Neuron (in vitro differentiated cells): Measurements from ENCODE around the gene GSTM4.
A peak's percentile ranks its signal among the peaks of the same experiment; 100 is the strongest.

Experiments
- H2AFZ ChIP-seq: one replicate; pipeline ENCODE4 v1.6.1; 2013; ENCODE audit warnings: low read depth, mild to moderate bottlenecking, inconsistent platforms, low read length, moderate library complexity
- H3K27me3 ChIP-seq: one replicate; pipeline ENCODE4 v1.6.1; 2013; ENCODE audit warnings: low read length; ENCODE audit not compliant: insufficient read depth
- H3K36me3 ChIP-seq: one replicate; pipeline ENCODE4 v1.6.1; 2013; ENCODE audit warnings: low read length; ENCODE audit not compliant: insufficient read depth
- H3K4me1 ChIP-seq: one replicate; pipeline ENCODE4 v1.6.1; 2013; ENCODE audit warnings: low read length; ENCODE audit not compliant: insufficient read depth
- H3K4me3 ChIP-seq: 2 replicates; pipeline ENCODE4 v1.5.1; 2013; ENCODE audit warnings: mild to moderate bottlenecking, low read length, moderate library complexity
- H3K9me3 ChIP-seq: one replicate; pipeline ENCODE4 v1.6.1; 2013; ENCODE audit warnings: low read length

The GSTM4 gene

GRCh38 chr1:109655615-109656519 lies at the start of gene GSTM4:
Gene GSTM4 (plus strand): TSS chr1:109656099. CDS start chr1:109656390, 291 bp downstream.
- peak within 1 kb of the TSS; percentile 85 for H2AFZ ChIP-seq
- H3K4me1 ChIP-seq: peaks cover 13% of the 10 kb centered on the region
- no peaks in the 10 kb centered on the region for H3K9me3 ChIP-seq
- H3K4me3 ChIP-seq: peak within 1 kb of the TSS; percentile 78
- H3K27me3 ChIP-seq: no peaks in the 10 kb centered on the region
- no peaks in the 10 kb centered on the region for H3K36me3 ChIP-seq

GRCh38 chr1:109609881-109610280 lies 46.0 kb upstream of the GSTM4 start:
- Histone ChIP-seq H3K27me3 (no peaks in the 10 kb centered on the region), H3K4me1 (no peaks in the 10 kb centered on the region), H3K9me3 (no peaks in the 10 kb centered on the region), H3K36me3 (no peaks in the 10 kb centered on the region), H3K4me3 (no peak overlapping the region), H2AFZ (no peak overlapping the region)

DNA sequence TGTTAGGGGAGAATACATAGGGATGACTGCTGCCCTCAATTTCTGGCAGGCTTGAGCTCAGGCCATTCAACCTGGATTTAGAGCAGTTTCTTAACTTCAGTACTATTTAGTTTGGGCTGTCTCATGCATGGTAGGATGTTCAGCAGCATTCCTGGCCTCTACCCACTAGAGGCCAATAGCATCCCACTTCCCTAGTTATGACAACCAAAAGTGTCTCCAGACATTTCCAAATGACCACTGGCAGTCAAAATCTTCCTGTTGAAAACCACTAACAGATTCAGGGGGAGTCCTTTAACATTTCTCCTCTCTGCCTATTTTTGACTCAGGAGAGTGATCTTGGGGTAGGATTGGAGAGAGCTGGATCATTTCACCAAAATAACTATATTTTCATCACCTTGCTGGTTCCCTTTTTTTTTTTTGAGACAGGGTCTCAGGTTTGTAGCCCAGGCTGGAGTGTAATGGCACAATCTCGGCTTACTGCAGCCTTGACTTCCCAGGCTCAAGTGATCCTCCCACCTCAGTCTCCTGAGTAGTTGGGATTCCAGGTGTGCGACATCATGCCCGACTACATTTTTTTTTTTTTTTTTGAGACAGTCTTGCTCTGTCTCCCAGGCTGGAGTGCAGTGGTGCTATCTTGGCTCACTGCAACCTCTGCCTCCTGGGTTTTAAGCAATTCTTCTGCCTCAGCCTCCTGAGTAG lies 45.1 kb upstream of the GSTM4 start:
- Histone ChIP-seq H3K9me3 (no peaks in the 10 kb centered on the region), H3K36me3 (no peaks in the 10 kb centered on the region), H3K4me1 (no peaks in the 10 kb centered on the region), H3K27me3 (no peaks in the 10 kb centered on the region), H2AFZ (no peak overlapping the region), H3K4me3 (no peak overlapping the region)

GRCh38 chr1:109611308-109611990 lies 44.5 kb upstream of the GSTM4 start:
- Histone ChIP-seq H2AFZ (no peak overlapping the region), H3K9me3 (no peaks in the 10 kb centered on the region), H3K4me1 (peaks cover 3% of the 10 kb centered on the region), H3K36me3 (no peaks in the 10 kb centered on the region), H3K27me3 (no peaks in the 10 kb centered on the region), H3K4me3 (no peak overlapping the region)

DNA sequence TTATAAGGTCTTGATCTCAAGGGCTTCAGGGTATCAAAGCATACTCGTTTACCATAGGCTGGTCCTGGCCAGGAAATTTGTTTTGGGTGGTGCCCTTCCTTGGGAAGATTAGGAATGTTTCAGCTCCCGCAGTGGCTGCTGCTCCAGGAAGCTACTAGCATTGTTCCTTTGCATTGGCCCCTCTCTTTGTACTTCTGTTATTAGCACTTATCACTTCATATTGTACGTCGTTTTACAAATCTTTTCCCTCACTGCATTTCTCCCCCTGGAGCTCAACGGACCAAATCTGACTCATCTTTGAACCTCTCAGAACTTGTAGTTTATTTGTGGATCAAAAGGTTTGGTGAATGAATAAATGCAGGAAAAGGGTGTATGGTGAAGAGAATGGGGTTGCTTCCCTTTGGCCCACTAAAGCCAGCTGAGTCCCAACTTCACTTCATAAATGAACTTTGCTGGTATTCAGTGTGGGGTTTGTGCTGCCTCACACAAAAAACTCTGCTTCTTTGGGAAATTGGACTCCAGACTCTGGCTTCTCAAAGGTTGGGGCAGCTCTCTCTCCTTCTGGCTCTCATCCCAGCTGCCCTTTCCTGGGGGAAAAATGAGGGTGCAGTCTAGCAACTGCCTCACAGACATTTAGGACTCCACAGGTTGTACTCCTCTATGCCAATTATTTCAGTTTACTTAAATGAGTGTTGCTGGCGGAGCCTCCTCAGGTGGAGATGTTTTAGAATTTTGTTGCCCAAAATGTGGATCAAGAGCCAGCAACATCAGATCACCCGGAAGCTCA lies 42.3 kb upstream of the GSTM4 start:
- Histone ChIP-seq H3K36me3 (no peaks in the 10 kb centered on the region), H3K4me3 (no peak overlapping the region), H2AFZ (no peak overlapping the region), H3K27me3 (no peaks in the 10 kb centered on the region), H3K9me3 (no peaks in the 10 kb centered on the region), H3K4me1 (peaks cover 20% of the 10 kb centered on the region)

- Histone ChIP-seq H3K36me3 (no peaks in the 10 kb centered on the region), H3K4me3 (no peak overlapping the region), H3K27me3 (no peaks in the 10 kb centered on the region), H3K9me3 (no peaks in the 10 kb centered on the region), H2AFZ (no peak overlapping the region), H3K4me1 (peaks cover 28% of the 10 kb centered on the region)
Observed at GRCh38 chr1:109615879-109616278, 40.0 kb upstream of the GSTM4 start.

- no peak overlapping the region for H3K4me3 ChIP-seq
- no peak overlapping the region for H2AFZ ChIP-seq
- H3K9me3 ChIP-seq: no peaks in the 10 kb centered on the region
Observed at GRCh38 chr1:109616391-109616790, 39.5 kb upstream of the GSTM4 start.

DNA sequence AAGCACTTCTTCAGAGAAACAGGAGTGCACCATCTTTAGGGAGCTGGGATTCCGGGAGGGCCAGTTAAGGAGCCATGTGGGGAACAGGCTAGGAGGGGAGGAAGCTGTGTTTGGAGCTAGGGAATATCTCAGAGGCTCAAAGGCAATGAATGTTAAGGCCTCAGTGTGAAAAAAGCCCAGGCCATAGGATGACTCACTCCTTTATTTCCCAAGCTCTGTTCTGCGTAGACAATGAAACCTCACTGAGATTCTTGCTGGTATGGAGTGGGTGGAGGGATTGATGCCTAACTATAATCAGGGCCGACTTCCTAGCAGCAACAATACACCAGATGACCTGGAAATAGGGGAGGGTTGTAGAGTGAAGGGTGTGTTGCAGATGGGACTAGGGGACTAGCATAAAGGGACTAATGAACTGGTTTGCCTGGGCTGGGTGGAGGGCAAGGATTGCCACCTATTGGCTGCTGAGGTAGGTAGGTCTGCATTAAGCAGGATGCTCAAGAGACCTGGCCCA lies 38.6 kb upstream of the GSTM4 start:
- peaks cover 38% of the 10 kb centered on the region for H3K4me1 ChIP-seq
- H2AFZ ChIP-seq: no peak overlapping the region
- H3K27me3 ChIP-seq: no peaks in the 10 kb centered on the region
- H3K9me3 ChIP-seq: no peaks in the 10 kb centered on the region
- no peak overlapping the region for H3K4me3 ChIP-seq
- H3K36me3 ChIP-seq: no peaks in the 10 kb centered on the region

More at GRCh38 chr1:109616391-109616790, 39.5 kb upstream of the GSTM4 start:
- Histone ChIP-seq H3K36me3 (no peaks in the 10 kb centered on the region), H3K27me3 (no peaks in the 10 kb centered on the region), H3K4me1 (peaks cover 30% of the 10 kb centered on the region)

- Histone ChIP-seq H3K4me3 (peak overlapping the region; percentile 82), H2AFZ (peak overlapping the region; percentile 6), H3K9me3 (no peaks in the 10 kb centered on the region), H3K36me3 (no peaks in the 10 kb centered on the region), H3K27me3 (no peaks in the 10 kb centered on the region), H3K4me1 (peaks cover 40% of the 10 kb centered on the region)
Observed at GRCh38 chr1:109618661-109619575, 37.0 kb upstream of the GSTM4 start.

DNA sequence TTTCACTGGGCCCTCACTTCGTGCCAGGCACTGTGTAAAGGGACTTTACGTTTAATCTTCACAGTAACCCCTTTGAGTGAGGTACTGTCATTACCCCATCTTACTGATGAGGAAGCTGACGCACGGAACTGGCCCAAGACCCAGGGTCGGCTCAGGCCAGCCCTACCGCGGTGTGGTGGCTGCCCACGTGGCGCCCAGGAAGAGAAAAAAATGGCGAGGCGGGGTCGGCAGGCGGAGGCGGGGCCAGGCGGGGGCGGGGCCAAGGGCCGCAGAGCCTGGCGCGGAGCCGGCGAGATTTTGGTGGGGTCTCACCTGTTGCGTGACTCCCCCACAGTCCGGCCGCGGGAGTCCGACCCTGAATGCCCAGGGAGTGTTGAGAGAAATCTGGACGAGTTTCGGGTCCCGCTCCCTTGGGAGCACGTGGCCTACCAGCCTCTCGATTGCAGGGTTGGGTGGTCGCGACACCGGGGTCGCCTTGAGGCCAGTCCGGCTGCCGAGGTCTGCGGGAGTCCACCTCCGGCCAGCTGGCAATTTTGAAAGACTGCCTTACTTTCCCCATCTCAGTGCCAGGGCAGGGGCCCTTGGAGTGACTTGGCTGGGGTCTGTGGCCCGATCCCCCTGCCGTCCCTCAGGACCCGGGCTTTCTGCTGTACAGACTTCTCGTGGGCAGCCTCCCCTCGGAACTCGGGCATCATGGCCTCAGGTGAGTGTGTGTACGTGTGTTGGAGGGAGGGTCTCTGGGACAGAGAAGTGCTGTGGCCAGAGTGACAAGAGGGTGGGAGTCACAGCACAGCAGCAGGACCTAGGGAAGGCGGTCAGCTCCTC lies 36.1 kb upstream of the GSTM4 start, which contains the start of the genes AMPD2 and GNAT2:
TSS of gene AMPD2 (plus strand) at position 262 of the 825 bp plus-strand sequence. CDS start 1,339 bp downstream, outside the sequence.
TSS of gene GNAT2 (minus strand) at position 41 of the 825 bp plus-strand sequence. CDS start 6,746 bp downstream, outside the sequence.
- peaks cover 40% of the 10 kb centered on the region for H3K4me1 ChIP-seq
- H3K4me3 ChIP-seq: peak within 1 kb of the TSS; percentile 82
- H3K36me3 ChIP-seq: no peaks in the 10 kb centered on the region
- H3K9me3 ChIP-seq: no peaks in the 10 kb centered on the region
- peak within 1 kb of the TSS; percentile 6 for H2AFZ ChIP-seq
- H3K27me3 ChIP-seq: no peaks in the 10 kb centered on the region

GRCh38 chr1:109620401-109620791 lies 35.5 kb upstream of the GSTM4 start:
- Histone ChIP-seq H3K9me3 (no peaks in the 10 kb centered on the region), H3K4me1 (peaks cover 40% of the 10 kb centered on the region), H3K36me3 (no peaks in the 10 kb centered on the region)

More at GRCh38 chr1:109620401-109620791, 35.5 kb upstream of the GSTM4 start:
- Histone ChIP-seq H3K27me3 (no peaks in the 10 kb centered on the region), H2AFZ (peak overlapping the region; percentile 6), H3K4me3 (peak overlapping the region; percentile 82)
